ENCODE data around the gene WDFY1.

DNA sequence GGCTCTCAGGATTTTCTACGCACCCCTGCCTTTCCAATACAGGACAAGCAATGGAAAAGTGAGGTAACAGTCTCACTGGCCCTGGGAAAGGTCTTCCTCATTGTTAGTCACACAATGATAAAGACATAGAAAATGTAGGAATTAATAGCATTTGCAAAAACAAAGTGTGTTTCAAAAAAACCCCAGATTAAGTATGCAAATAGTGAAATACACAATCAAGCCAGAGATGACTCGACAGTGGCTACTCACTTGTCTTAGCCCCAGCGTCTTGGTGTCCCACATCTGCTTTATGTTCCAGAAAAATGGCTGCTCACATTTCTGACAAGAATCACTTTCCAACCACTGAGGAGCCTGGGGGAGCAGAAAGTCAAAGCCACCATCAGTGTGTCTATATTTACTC, 60.7 kb downstream of the WDFY1 start:
- TF ChIP-seq, protein P1, sequence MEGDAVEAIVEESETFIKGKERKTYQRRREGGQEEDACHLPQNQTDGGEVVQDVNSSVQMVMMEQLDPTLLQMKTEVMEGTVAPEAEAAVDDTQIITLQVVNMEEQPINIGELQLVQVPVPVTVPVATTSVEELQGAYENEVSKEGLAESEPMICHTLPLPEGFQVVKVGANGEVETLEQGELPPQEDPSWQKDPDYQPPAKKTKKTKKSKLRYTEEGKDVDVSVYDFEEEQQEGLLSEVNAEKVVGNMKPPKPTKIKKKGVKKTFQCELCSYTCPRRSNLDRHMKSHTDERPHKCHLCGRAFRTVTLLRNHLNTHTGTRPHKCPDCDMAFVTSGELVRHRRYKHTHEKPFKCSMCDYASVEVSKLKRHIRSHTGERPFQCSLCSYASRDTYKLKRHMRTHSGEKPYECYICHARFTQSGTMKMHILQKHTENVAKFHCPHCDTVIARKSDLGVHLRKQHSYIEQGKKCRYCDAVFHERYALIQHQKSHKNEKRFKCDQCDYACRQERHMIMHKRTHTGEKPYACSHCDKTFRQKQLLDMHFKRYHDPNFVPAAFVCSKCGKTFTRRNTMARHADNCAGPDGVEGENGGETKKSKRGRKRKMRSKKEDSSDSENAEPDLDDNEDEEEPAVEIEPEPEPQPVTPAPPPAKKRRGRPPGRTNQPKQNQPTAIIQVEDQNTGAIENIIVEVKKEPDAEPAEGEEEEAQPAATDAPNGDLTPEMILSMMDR (IDR thresholded peaks at IDR 0.05): no peak
- TF ChIP-seq POLR2A (IDR thresholded peaks at IDR 0.05): no peak
